Neural progenitor cell (in vitro differentiated cells): ENCODE measurements around the gene ABCC6. TPM values are rescaled to one million over a fixed set of nuclear protein-coding genes. Genes with fewer than 3 reads are reported as not detected.
A peak's percentile ranks its signal among the peaks of the same experiment; 100 is the strongest.

Experiments
- DNase-seq: peaks from one replicate; pipeline ENCODE4 v3.0.0-alpha.2; 2016; ENCODE audit warnings: low spot score
- H2AFZ ChIP-seq: fragments of 200-600 bp; sonication (generic); replicated peaks from 2 replicates; pipeline ENCODE4 v1.6.1; 2016; ENCODE audit warnings: antibody characterized with exemption
- H3F3A ChIP-seq: fragments of 200-600 bp; sonication (generic); 2 replicates; pipeline ENCODE4 v1.6.1; 2016; ENCODE audit warnings: antibody characterized with exemption, low read depth
- H3K27ac ChIP-seq: fragments of 200-600 bp; sonication (generic); 2 replicates; pipeline ENCODE4 v1.5.1; 2016; ENCODE audit warnings: mild to moderate bottlenecking
- H3K27me3 ChIP-seq: fragments of 200-600 bp; sonication (generic); 2 replicates; pipeline ENCODE4 v1.6.1; 2016; ENCODE audit warnings: mild to moderate bottlenecking, moderate library complexity
- H3K36me3 ChIP-seq: fragments of 200-600 bp; sonication (generic); 2 replicates; pipeline ENCODE4 v1.5.1; 2016
- H3K4me1 ChIP-seq: fragments of 200-600 bp; sonication (generic); 2 replicates; pipeline ENCODE4 v1.6.1; 2016; ENCODE audit warnings: mixed run types
- H3K4me2 ChIP-seq: fragments of 200-600 bp; sonication (generic); 2 replicates; pipeline ENCODE4 v1.6.1; 2016
- H3K4me3 ChIP-seq: fragments of 200-600 bp; sonication (generic); 2 replicates; pipeline ENCODE4 v1.5.1; 2016
- H3K79me2 ChIP-seq: fragments of 200-600 bp; sonication (generic); 2 replicates; pipeline ENCODE4 v1.6.1; 2016; ENCODE audit warnings: low read depth
- H3K9ac ChIP-seq: fragments of 200-600 bp; sonication (generic); 2 replicates; pipeline ENCODE4 v1.6.1; 2016
- H3K9me3 ChIP-seq: fragments of 200-600 bp; sonication (generic); 2 replicates; pipeline ENCODE4 v1.5.1; 2016; ENCODE audit warnings: low read depth
- H4K20me1 ChIP-seq: fragments of 200-600 bp; sonication (generic); 2 replicates; pipeline ENCODE4 v1.6.1; 2016; ENCODE audit warnings: low read depth
- H3K27ac Mint-ChIP-seq: 3 replicates; pipeline ENCODE4 v1.8.0; 2021; ENCODE audit warnings: mixed read lengths
- H3K27me3 Mint-ChIP-seq: 2 replicates; pipeline ENCODE4 v1.8.0; 2022; ENCODE audit warnings: low read depth, mild to moderate bottlenecking, inconsistent platforms, moderate library complexity, mixed read lengths; ENCODE audit not compliant: insufficient read depth
- H3K36me3 Mint-ChIP-seq: 3 replicates; pipeline ENCODE4 v1.8.0; 2021; ENCODE audit warnings: mixed read lengths
- H3K4me1 Mint-ChIP-seq: 3 replicates; pipeline ENCODE4 v1.8.0; 2021; ENCODE audit warnings: mixed read lengths
- H3K4me3 Mint-ChIP-seq: 3 replicates; pipeline ENCODE4 v1.8.0; 2021; ENCODE audit warnings: mild to moderate bottlenecking, moderate library complexity, mixed read lengths
- H3K9me3 Mint-ChIP-seq: 3 replicates; pipeline ENCODE4 v1.8.0; 2020; ENCODE audit warnings: mixed read lengths
- EZH2 ChIP-seq: fragments of 200-600 bp; sonication (generic); IDR thresholded peaks from 2 replicates; pipeline ENCODE4 v1.6.1; 2017; ENCODE audit warnings: antibody characterized with exemption, mild to moderate bottlenecking, moderate library complexity
- EZH2phosphoT487 ChIP-seq: fragments of 200-600 bp; sonication (generic); IDR thresholded peaks from 2 replicates; pipeline ENCODE4 v1.6.1; 2017; ENCODE audit warnings: antibody characterized with exemption
- total RNA-seq: library from RNA; depleted of rRNA; stranded (reverse); fragments of >200 nt; gene quantifications from 2 replicates; pipeline ENCODE4 v1.2.3, GENCODE V29; 2015; ENCODE audit warnings: low replicate concordance
- TF ChIP-seq, protein P1 (sequence below): fragments of 200-600 bp; sonication (generic); IDR thresholded peaks from 2 replicates; pipeline ENCODE4 v1.5.1; 2017; ENCODE audit warnings: antibody characterized with exemption, mild to moderate bottlenecking

The ABCC6 gene
- total RNA-seq, 1 donor from 2014 or later: 0.79 TPM

DNA sequence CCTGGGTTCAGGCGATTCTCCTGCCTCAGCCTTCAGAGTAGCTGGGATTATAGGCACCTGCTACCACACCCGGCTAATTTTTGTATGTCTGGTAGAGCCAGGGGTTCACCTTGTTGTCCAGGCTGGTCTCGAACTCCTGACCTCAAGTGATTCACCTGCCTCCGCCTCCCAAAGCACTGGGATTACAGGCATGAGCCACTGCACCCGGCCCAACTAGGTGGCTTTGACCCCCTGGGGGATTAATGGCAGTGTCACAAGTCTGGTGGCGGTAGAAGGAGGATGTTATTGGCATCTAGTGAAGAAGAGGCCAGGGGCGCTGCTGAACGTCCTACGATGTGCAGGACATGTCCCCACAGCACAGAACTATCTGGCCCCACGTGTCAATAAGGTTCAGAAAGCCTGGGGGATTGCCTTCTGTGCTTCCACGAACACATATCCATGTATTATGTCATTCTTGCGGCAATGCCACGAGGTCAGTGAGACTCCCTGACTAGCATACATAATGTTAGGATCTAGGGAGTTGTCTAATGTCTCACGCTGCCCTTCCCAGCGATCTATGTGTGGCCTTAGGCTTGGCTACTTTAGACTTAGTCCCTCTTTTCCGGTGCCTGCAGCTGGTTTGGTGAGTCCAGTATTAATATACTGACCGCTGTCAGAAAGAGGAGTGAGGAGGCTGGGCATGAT, 75.8 kb downstream of the ABCC6 start:
- no peak overlapping the region for H3K9ac ChIP-seq
- H3K4me1 Mint-ChIP-seq: peaks cover 2% of the 10 kb centered on the region
- H3K79me2 ChIP-seq: no peaks in the 10 kb centered on the region
- peak overlapping the region; percentile 78 for H3K27ac Mint-ChIP-seq
- no peaks in the 10 kb centered on the region for H3K36me3 Mint-ChIP-seq
- peaks cover 14% of the 10 kb centered on the region for H3K27me3 Mint-ChIP-seq
- H3K27ac ChIP-seq: no peak overlapping the region
- no peak overlapping the region for H3K4me3 ChIP-seq
- H3K9me3 Mint-ChIP-seq: no peaks in the 10 kb centered on the region
- DNase-seq: no peak
- peaks cover 3% of the 10 kb centered on the region for H4K20me1 ChIP-seq
- no peaks in the 10 kb centered on the region for H3K27me3 ChIP-seq
- H2AFZ ChIP-seq: no peak overlapping the region
- no peaks in the 10 kb centered on the region for H3K9me3 ChIP-seq
- no peaks in the 10 kb centered on the region for H3F3A ChIP-seq
- TF ChIP-seq EZH2phosphoT487: no peak
- H3K4me3 Mint-ChIP-seq: no peak overlapping the region
- no peaks in the 10 kb centered on the region for H3K4me1 ChIP-seq
- no peak overlapping the region for H3K4me2 ChIP-seq
- H3K36me3 ChIP-seq: no peaks in the 10 kb centered on the region

DNA sequence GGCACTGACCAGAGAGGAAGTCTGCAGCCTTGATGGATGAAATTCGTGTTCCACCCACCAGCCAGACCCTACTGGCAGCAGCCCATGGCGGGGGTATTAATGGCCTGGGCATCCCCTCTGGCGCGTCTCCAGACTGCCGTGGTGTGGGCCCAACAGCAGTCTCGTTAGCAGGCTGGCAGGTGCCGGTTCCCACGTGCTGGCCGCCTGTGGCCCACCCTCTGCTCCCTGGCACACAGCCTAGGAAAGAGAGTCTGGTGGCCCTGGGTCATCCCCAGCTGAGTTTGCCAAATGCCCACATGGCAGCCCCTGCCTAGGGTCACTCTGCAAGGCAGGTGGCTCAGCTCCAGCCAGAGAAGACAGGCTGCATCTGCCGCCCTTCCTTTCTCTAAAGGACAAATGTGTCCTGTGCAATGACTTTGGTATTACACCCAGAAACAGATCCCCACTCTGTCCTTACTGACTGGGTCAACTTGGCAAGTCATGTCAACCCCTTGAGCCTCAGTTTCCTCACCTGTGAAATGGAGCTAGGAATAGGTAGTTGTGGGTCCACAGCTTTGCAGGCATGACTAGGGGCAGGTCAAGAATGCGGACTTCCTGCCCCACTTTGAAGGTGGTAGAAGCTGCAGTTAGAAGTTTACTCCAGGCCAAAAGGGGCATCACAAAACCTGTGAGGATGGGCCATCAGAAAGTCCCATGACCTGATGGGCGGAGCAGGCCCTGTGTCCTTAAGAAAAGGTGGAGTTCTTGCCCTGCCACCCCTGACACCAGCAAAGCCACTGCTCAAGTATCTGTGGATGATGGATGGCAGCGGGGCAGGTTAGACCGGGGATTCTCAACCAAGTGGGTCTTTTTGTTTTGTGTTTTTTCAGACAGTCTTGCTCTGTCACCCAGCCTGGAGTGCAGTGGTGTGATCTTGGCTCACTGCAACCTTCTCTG, 76.6 kb downstream of the ABCC6 start:
- Histone ChIP-seq H3K9ac (no peak overlapping the region), H3K4me3 (no peak overlapping the region), H3K27ac (no peak overlapping the region), H3F3A (no peaks in the 10 kb centered on the region), H3K36me3 (no peaks in the 10 kb centered on the region), H3K9me3 (no peaks in the 10 kb centered on the region), H3K4me1 (no peaks in the 10 kb centered on the region), H3K4me2 (no peak overlapping the region), H4K20me1 (peaks cover 3% of the 10 kb centered on the region), H2AFZ (no peak overlapping the region), H3K79me2 (no peaks in the 10 kb centered on the region), H3K27me3 (no peaks in the 10 kb centered on the region)
- Mint-ChIP-seq H3K4me3 (no peak overlapping the region), H3K27me3 (peaks cover 15% of the 10 kb centered on the region), H3K36me3 (no peaks in the 10 kb centered on the region), H3K9me3 (no peaks in the 10 kb centered on the region), H3K27ac (no peak overlapping the region), H3K4me1 (peaks cover 2% of the 10 kb centered on the region)
- TF ChIP-seq EZH2 (no peak), EZH2phosphoT487 (no peak)
- TF ChIP-seq, protein P1, sequence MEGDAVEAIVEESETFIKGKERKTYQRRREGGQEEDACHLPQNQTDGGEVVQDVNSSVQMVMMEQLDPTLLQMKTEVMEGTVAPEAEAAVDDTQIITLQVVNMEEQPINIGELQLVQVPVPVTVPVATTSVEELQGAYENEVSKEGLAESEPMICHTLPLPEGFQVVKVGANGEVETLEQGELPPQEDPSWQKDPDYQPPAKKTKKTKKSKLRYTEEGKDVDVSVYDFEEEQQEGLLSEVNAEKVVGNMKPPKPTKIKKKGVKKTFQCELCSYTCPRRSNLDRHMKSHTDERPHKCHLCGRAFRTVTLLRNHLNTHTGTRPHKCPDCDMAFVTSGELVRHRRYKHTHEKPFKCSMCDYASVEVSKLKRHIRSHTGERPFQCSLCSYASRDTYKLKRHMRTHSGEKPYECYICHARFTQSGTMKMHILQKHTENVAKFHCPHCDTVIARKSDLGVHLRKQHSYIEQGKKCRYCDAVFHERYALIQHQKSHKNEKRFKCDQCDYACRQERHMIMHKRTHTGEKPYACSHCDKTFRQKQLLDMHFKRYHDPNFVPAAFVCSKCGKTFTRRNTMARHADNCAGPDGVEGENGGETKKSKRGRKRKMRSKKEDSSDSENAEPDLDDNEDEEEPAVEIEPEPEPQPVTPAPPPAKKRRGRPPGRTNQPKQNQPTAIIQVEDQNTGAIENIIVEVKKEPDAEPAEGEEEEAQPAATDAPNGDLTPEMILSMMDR: no peak
- no peak for DNase-seq

DNA sequence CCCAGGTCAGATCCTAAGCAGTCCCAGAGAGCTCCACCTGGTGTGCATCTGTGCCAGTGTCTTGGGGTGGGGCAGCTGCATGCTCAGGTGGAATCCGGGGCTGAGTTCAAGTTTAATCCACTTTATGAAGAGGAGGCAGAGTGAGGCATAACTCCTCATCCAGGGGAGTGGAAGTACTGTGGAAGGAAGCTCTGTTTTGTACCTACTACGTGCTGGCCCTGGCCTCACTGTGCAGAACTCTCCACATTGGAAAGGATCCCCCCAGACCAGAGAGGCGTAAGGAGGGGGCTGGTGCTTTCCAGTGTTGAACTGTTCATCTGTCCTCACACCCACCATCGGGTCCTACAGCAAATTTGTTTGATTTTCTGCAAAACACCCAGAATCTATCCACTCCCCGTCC, 78.0 kb downstream of the ABCC6 start:
- TF ChIP-seq EZH2phosphoT487 (no peak), EZH2 (no peak)
- TF ChIP-seq, protein P1: no peak
- peaks cover 16% of the 10 kb centered on the region for H3K27me3 Mint-ChIP-seq
- Histone ChIP-seq H3K4me3 (no peak overlapping the region), H3K79me2 (no peaks in the 10 kb centered on the region), H3K36me3 (no peaks in the 10 kb centered on the region), H3K4me2 (no peak overlapping the region), H3K9me3 (no peaks in the 10 kb centered on the region), H3K27ac (no peak overlapping the region), H4K20me1 (peaks cover 3% of the 10 kb centered on the region), H3F3A (no peaks in the 10 kb centered on the region), H3K9ac (no peak overlapping the region), H3K4me1 (no peaks in the 10 kb centered on the region), H3K27me3 (no peaks in the 10 kb centered on the region), H2AFZ (no peak overlapping the region)
- no peak overlapping the region for H3K4me3 Mint-ChIP-seq
- H3K9me3 Mint-ChIP-seq: no peaks in the 10 kb centered on the region
- no peak overlapping the region for H3K27ac Mint-ChIP-seq
- H3K4me1 Mint-ChIP-seq: no peaks in the 10 kb centered on the region
- DNase-seq: no peak
- peaks cover 6% of the 10 kb centered on the region for H3K36me3 Mint-ChIP-seq
